HG03103 (cell line): Measurements from ENCODE around the gene TICAM2.
A peak's percentile ranks its signal among the peaks of the same experiment; 100 is the strongest.
"Not testable (repeated sequence)": the region's sequence is repeated elsewhere in the genome, so short reads cannot be mapped to it uniquely, and the experiment has no call there.

Experiments
- ATAC-seq: cut with Tn5 transposase; IDR thresholded peaks from one replicate; pipeline ENCODE4 v1.9.1; 2021; ENCODE audit warnings: low read depth; ENCODE audit not compliant: unreplicated experiment

The TICAM2 gene, protein sequence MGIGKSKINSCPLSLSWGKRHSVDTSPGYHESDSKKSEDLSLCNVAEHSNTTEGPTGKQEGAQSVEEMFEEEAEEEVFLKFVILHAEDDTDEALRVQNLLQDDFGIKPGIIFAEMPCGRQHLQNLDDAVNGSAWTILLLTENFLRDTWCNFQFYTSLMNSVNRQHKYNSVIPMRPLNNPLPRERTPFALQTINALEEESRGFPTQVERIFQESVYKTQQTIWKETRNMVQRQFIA

DNA sequence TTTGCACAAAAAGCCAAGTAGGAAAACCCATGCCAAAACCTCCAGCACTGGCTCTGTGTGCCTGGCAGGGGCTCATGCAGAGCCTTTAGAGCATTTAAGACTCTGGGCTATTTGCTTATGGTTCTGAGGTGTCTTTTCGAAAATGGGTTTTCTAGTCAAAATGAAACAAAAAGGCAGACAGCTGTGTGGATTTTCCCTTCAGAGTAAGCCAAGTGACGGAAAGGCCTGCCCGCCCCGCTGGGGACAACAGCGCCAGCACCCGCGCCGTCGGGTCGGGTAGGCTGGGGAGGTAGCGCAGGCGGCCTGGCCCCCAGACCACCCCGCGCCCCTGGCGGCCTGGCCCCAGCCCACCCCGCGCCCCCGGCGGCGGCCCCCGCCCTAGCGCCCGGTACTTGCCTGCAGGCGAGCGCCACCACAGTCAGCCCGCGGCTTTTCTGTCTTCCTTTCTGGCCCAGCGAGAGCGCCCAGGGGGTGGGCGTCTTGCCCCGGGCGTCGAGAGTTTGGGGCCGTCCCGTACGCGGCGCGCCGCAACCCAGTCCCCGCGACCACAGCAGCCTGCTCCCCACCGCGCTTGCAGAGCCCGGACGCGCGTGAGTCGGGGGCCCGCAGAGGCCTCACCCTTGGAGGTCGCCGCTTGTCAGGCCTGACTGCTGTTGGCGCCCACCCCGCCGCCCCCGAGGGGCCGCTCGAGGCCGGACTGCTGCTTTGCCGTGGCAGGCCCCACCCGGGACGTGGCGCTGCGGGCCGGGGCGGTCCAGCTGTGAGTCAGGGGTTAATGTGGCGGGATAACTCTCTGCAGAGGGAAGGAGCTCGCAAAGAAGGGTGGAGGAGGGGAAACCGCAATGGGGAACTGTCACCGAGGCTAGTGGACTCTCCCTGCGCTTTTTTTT, at the start of gene TICAM2:
TICAM2 (minus strand) TSS at position 779 of the 890 bp plus-strand sequence. CDS start 21,223 bp downstream, outside the sequence.
- ATAC-seq, result peak; percentile 63

DNA sequence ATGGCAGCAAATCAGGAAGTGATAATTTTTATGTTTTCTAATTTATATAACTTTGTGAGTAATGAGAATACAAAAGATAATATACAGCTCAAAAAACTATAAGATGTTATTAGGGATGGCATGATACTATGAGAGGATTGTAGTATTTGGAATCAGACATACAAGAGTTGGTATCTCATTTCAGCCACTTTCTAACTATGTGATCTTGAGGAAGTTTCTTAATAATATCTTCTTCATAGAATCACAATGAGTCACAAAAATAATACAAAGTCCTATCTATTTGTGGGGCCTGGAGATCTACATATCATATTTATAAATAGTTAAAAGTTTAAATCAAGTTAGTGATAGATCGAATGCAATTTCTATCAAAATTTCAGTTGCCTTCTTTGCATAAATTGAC, 47.3 kb upstream of the TICAM2 start:
- no peak for ATAC-seq

DNA sequence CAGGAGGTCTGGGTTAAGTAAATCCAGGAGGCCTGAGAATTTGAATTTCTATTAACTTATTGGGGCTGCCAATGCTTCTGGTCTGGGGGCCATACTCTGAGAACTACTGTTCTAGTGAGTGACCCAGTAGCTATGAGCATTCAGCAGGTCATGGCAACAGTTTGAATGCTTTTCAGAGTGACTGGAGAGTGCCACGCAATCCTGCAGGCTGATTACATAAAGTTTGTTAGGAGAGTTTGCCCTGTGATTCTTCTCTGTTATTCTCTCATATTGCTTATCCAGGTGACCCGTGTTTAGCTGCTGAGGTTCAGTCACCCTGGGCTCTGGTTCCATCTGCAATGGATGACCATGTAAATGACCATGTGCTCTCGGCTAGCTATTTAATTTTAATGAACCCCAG, 45.8 kb upstream of the TICAM2 start:
- ATAC-seq, result no peak

DNA sequence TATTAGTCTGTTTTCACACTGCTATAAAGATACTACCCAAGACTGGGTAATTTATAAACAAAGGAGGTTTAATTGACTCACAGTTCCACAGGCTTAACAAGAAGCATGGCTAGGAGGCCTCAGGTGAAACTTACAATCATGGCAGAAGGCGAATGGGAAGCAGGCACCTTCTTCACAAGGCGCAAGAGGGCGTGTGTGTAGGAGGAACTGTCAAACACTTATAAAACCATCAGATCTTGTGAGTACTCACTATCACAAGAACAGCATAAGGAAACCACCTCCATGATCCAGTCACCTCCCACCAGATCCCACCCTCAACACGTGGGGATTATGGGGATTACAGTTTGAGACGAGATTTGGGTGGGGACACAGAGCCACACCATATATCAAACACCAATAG, 43.1 kb upstream of the TICAM2 start:
- not testable (repeated sequence) for ATAC-seq

DNA sequence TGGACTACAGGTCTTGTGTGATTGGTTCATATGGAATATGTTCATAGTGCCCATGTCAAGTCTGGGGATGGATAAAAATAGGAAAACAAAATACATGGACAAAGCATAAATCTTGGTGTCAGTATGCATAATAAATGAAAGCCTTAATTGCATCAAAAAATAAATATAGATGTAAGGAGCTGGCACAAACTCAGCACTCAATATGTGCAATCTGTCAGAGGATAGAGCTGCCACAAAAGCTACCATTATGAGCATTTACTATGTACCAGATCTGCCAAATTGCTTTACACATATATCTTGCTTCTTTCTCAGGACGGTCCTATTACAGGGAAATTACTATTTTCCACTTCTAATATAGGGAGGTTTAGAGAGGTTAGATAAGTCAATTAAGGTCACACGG, 41.8 kb upstream of the TICAM2 start:
- no peak for ATAC-seq

DNA sequence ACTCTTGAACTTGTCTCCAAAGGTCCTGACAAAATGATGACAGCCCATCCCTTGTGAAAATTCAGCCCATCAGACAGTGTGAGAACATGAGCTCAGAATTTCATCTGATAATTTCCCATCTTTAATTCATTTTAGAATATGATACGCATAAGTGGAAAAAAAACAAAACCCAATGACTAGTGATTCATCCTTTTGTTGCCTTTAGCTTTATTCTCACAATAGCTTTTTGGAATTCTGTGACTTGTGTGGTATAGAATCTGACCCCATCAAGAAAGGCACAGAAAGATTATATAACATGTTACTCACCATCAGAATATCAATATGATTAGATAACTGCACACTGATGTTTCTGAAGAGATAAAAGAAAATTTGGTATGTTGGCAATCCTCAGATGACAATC, 39.7 kb upstream of the TICAM2 start:
- no peak for ATAC-seq

DNA sequence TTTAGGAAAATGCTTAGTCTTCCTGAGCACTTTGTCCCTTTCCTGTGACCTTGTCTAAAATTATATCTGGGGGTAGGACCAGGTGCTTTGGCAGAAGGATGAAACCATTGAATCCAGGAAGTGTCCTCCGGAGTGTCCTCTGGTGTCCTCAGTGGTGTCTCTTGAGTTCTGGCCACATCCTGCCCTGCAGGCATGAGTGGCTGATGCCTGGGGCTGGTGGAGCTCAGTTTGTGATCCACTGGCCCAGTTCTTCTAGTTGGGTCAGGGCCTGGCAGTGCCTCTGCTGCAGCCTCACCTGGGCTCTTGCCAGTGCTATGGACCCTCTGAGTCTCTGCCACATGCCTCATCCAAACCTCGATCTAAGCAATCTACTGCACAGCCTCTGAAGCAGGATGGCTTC, 38.0 kb upstream of the TICAM2 start:
- no peak for ATAC-seq

DNA sequence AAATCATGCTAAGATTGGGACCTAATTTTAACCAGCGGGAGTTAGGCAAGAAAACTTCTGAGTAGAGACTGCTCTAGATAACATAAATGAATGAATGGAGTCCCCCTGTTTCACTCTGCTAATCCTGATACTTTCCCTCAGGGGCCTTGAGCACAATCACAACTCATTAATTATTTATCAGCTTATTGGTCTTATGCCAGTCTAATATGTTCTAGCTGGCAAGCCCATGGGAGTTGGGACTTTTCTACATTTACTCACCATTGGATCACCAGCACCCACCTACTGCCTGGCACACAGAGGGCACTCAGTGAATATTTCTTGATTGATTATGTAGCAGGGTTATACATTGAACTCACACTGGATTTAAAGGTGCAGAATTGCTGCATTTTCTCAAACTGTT, 37.1 kb upstream of the TICAM2 start:
- no peak for ATAC-seq

DNA sequence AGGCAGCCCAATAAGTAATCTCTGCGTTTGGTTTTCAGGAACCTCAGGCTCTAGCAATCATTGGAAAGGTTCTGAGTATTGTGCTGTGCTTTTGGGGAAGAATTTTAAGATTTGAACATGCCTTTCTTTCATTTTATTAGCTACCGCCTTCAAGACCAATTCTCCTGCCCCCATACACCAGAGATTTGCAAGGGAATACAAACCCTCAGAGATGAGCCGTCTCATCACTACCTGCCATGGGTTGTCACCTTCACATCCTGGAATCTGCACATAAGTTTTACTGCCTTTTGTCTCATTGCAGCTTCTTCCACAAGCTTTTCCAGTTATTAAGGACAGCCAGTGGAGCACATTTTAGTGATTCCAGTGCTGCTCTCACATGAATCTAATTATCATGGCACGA, 35.2 kb upstream of the TICAM2 start:
- ATAC-seq, result no peak

DNA sequence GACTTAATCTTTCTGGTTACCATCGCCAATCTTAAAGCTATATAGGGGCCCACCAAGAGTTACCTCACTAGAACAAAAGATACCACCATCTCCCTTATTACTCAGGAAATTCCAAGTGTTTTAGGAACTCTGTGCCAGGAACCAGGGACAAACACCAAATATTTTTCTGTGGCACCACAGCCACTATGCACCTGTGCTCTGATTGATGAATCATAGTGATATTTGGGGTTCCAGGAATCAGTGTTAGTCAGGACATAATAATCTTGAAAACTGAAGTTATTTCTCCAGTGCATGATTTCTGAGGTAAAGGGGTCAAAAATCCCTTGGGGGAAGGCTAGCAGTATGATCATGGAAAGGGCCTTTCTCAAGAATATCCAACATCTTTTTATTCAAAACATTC, 33.7 kb upstream of the TICAM2 start:
- ATAC-seq, result no peak

DNA sequence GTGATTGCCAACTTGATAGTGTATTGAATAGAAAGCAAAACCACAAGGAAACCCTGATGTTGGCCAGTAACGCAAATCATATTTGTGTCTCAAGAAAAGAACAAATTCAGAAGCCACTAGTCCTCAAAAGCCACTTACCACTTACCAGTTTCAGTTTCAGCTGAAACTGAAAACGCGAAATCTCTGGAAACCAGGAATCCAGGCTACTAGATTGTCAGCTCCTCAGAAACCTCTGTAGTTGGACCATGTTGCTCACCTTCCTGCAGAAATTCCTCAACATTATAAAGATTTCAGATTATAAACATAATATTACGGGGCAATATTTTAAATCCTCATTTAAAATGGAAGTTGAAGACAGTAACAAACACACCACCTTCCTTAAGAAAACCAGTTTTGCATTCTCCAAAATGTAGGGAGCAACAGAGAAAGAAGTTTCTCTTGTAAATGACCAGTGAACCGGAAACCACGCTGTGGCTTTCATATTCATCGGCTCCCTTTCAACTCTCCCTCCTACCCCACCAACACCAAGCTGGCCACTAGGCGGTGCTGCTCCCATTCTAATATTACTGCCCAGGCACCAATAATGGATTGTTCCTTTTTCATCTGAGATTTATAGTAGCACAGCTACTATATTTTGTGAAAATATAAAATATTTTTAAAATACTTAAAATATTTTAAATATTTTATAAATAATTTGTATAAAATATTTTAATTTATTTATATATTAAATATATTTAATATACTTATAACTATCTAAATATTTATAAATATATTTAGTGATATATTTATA, 32.3 kb upstream of the TICAM2 start:
- peak; percentile 44 for ATAC-seq

DNA sequence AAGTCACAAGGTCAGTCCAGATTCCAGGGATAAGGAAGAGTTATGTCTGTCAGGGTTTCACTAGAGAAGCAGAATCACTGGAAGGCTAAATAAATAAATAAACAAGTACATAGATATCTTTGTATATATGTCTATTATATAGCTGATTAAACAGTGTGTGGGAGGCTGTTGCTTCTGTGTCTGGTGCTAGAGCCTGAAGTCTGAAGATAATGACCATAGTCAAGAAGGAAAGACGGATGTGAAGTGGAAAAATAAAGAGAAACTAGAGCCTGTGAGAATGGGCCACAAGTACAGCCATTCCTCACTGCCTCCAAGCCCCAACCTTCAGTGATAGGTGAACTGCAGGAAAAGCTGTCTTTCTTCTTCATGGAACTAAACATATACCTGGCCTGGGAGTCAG, 27.6 kb upstream of the TICAM2 start:
- ATAC-seq, result no peak

DNA sequence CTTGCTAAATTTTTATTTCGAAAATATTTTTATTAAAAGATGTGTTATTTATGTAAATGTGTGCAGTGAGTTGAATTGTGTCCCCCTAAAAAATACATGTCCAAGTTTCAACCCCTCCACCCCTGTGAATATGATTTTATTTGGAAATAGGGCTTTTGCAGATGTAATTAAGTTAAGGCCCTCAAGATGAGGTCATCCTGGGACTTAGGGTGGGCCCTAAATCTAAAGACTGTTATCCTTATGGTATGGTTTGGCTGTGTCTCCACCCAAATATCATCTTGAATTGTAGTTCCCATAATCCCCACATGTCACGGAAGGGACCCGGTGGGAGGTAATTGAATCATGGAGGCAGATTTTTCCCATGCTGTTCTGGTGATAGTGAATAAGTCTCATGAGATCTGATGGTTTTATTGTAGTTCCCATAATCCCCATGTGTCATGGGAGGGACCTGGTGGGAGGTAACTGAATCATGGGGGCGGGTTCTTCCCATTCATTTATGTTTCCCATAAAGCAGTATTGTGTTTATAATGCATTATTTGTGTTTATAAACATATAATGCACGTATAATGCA, 25.1 kb upstream of the TICAM2 start:
- no peak for ATAC-seq

DNA sequence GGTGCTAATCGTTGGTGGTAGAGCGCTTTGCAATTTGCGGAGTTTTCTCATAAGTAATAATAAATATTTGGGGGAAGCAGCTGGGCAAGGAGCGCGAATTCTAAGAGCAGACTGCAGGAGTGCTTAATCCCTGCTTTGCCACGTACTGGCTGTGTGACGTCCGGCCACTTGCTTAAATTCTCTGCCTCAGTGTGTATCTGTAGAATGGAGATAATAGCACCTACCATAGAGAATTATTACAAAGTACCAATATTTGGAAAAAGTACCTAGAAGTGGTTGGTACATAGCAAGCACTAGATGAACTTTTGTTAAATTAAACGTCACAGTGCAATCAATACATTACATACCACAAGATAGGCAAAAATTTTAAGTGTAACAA, 24.2 kb upstream of the TICAM2 start:
- ATAC-seq, result peak; percentile 30

DNA sequence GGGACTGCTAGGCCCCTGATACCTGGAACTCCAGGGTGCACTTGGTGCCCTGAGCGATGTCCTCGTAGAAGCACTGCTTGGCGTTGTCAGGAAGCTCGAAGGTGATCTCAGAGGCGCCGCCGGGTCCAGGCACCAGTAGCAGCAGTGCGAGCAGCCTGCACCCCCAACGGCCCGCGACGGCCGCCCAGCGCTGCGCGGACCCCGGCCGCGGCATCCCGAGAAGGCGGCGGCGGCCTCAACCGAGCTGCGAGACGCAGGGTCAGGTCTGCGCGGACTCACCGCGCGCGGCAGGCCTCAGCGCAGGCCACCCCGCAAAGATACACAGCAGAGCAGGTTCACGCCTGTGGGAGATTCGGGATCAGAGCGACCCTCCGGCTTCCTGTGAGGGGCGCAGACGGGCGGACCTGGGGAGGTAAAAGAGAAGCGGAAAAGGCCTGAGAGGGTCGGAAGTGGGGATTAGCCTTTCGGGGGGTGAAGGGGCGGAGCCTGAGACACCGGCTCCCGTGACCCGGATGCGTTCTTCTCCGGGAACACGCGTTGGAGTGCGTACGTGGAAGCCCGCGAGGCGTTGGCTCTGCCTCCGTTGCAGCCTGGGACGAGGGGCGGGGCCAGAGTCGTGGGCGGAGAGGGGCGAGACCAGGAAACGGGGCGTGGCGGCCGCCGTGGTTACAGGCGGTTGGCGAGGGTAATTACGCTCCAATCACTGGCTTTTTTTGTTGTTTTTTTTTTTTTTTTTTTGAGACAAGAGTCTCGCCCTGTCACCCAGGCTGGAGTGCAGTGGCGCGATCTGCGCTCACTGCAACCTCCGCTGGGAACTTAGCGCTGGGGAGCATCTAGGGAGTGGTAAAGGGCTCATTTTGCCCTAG, 23.5 kb upstream of the TICAM2 start, which contains the start of gene TMED7:
TMED7 (minus strand) TSS at position 458 of the 866 bp plus-strand sequence; CDS start at position 214, 244 bp downstream.
- ATAC-seq, result peak; percentile 89

DNA sequence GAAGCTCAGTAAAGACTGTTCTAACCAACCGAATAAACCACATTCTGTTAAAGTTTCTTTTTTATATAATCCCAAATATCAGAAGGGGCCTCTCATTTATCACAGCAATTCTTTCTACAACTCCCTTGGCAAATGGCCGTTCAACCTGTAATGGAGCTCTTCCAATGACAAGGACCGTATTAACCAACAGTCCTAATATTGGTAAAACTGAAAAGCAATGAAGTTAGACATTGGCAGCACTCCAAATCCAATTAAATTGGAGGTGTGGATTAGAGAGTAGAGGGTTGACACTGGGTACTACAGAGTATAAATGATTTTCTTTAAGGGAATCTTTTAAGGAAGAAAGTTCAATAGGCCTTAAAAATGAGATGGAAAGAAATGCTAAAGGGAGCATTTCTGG, 22.7 kb upstream of the TICAM2 start:
- no peak for ATAC-seq

DNA sequence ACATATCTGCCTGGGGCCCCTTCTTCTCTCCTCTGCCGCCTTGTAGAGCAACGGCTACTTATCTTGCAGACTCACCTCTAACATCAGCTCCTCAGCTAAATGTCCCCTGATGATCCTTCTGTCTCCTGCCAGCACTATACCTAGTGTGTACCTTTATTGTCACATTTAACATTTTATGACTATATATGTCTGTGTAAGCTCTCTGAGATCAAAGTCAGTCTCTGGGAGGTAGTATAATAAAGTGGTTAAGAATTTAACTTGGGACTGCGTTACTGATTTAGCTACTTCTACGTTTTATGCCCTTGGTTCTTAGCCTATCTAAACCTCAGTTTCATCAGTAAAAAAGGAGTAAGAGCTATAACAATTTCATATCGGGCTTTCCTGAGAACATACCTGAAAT, 21.4 kb upstream of the TICAM2 start:
- no peak for ATAC-seq

DNA sequence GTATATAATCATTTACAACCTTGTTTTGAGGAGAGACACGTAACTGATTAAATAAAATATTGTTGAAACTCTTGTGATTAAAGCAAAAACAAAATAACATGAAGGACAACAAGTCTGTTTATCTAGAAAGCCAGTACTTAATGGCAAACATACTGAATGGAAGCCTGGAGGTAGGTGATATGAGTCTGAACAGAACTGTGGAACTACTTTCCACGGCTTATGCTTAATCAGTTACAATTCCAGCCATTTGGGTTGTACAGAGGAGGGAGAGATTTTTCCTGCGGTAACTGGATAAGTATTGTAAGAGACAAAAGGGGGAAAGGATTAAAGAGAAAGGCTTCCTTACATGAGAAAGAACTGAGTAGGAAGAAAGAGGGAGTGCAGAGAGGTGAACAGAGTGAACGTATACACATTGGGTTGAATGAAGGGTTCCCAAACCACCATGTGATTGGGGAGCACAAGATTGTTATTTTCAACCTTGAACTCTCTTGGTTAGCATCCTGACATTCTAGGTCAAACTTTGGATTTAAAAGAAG, 19.2 kb upstream of the TICAM2 start:
- no peak for ATAC-seq

DNA sequence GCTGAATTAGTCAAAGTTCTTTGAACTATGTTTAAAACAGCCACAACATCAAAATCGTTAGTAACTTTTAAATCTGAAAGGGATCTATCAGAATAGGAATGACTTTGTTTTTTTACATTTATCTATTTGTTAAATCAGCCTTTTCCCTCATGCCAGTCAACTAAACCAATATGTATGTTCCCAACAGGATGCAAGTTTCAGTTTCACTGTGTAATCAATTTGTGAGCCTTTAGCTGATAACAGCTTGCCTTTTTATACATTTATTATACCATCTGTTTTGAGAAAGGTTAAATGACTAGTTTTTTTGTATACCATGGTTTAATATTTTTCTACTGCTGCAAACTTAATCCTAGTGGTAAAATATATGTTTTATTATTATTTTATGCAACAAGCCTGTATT, 14.6 kb upstream of the TICAM2 start:
- no peak for ATAC-seq

DNA sequence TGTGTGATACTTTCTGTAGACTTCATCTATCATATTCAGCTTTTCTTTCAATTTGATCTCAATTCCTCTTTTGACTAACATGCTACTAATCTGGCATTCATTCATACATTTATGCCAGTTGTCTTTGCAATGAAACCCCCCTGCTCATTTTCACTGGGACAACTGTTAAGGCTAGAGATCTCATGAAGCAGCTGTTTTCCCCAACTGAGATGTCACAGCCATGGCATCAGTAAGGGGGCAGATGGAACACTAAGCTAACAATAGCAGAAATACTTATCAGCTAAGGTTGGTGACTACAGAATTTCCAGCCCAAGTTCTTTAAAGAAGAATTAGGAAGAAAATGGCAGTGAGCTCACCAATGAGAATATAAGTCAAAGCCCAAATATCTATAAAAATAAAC, 14.2 kb upstream of the TICAM2 start:
- no peak for ATAC-seq
